DOHH2 (cell line): Measurements from ENCODE around the gene NSUN3.

ENCODE experiments used
- CTCF ChIP-seq: fragments of 200-600 bp; sonication (generic); IDR thresholded peaks from one replicate; pipeline ENCODE4 v1.5.1; 2014; ENCODE audit warnings: antibody characterized with exemption, mild to moderate bottlenecking, low read depth, low read length; ENCODE audit not compliant: poor library complexity, severe bottlenecking
- EZH2phosphoT487 ChIP-seq: fragments of 200-600 bp; sonication (generic); IDR thresholded peaks from 2 replicates; pipeline ENCODE4 v1.6.1; 2017; ENCODE audit warnings: borderline replicate concordance, mild to moderate bottlenecking, antibody characterized with exemption, low read length, moderate library complexity, mixed read lengths

GRCh38 chr3:94046533-94046932 lies 16.3 kb upstream of the NSUN3 start:
- no peak for TF ChIP-seq CTCF
- no peak for TF ChIP-seq EZH2phosphoT487
